HG02884 (cell line): ENCODE measurements around the gene SNTG2.

Experiments
- ATAC-seq: cut with Tn5 transposase; IDR thresholded peaks from one replicate; pipeline ENCODE4 v1.9.1; 2021; ENCODE audit warnings: mild to moderate bottlenecking, moderate library complexity; ENCODE audit not compliant: unreplicated experiment

Gene SNTG2

GRCh38 chr2:1259746-1260145, 309.1 kb downstream of the SNTG2 start:
- ATAC-seq, result no peak

- ATAC-seq, result no peak
These were observed 312.0 kb downstream of the SNTG2 start for GRCh38 chr2:1262609-1263008.

GRCh38 chr2:1265454-1265853, 314.8 kb downstream of the SNTG2 start:
- ATAC-seq, result no peak

GRCh38 chr2:1266351-1266750, 315.7 kb downstream of the SNTG2 start:
- ATAC-seq, result no peak

- ATAC-seq, result no peak
These were observed 317.4 kb downstream of the SNTG2 start for GRCh38 chr2:1268034-1268433.

GRCh38 chr2:1269812-1270211, 319.2 kb downstream of the SNTG2 start:
- ATAC-seq, result no peak

- ATAC-seq, result no peak
These were observed 322.2 kb downstream of the SNTG2 start for GRCh38 chr2:1272835-1273234.

GRCh38 chr2:1277634-1278033, 327.0 kb downstream of the SNTG2 start:
- no peak for ATAC-seq

- no peak for ATAC-seq
These were observed 327.5 kb downstream of the SNTG2 start for GRCh38 chr2:1278125-1278524.

GRCh38 chr2:1278861-1279260, 328.2 kb downstream of the SNTG2 start:
- no peak for ATAC-seq

GRCh38 chr2:1282552-1282951, 331.9 kb downstream of the SNTG2 start:
- no peak for ATAC-seq

- no peak for ATAC-seq
These were observed 332.6 kb downstream of the SNTG2 start for GRCh38 chr2:1283020-1283801.

- no peak for ATAC-seq
These were observed 333.2 kb downstream of the SNTG2 start for GRCh38 chr2:1283871-1284270.

- ATAC-seq, result no peak
These were observed 336.3 kb downstream of the SNTG2 start for GRCh38 chr2:1286929-1287328.

- no peak for ATAC-seq
These were observed 336.8 kb downstream of the SNTG2 start for GRCh38 chr2:1287427-1287826.

- ATAC-seq, result no peak
These were observed 344.3 kb downstream of the SNTG2 start for GRCh38 chr2:1294900-1295299.

- ATAC-seq, result no peak
These were observed 345.1 kb downstream of the SNTG2 start for GRCh38 chr2:1295740-1296139.

GRCh38 chr2:1297372-1298159, 346.9 kb downstream of the SNTG2 start:
- no peak for ATAC-seq

GRCh38 chr2:1299043-1299442, 348.4 kb downstream of the SNTG2 start:
- no peak for ATAC-seq

GRCh38 chr2:1300284-1300683, 349.6 kb downstream of the SNTG2 start:
- ATAC-seq, result no peak

- ATAC-seq, result no peak
These were observed 350.4 kb downstream of the SNTG2 start for GRCh38 chr2:1301056-1301455.

GRCh38 chr2:1305342-1306013, 354.8 kb downstream of the SNTG2 start:
- no peak for ATAC-seq
